B cell (primary cell): ENCODE data around the gene EPHB1.

Experiments
- EZH2 ChIP-seq: IDR thresholded peaks from 2 replicates; pipeline ENCODE4 v1.6.1; 2012; ENCODE audit warnings: borderline replicate concordance, low read depth, mild to moderate bottlenecking, moderate library complexity, low read length; ENCODE audit not compliant: insufficient read depth, poor library complexity, severe bottlenecking
- TF ChIP-seq, protein P1 (sequence below): fragments of 200-600 bp; IDR thresholded peaks from one replicate; pipeline ENCODE4 v1.8.0; 2022; ENCODE audit warnings: antibody characterized with exemption, mild to moderate bottlenecking

DNA sequence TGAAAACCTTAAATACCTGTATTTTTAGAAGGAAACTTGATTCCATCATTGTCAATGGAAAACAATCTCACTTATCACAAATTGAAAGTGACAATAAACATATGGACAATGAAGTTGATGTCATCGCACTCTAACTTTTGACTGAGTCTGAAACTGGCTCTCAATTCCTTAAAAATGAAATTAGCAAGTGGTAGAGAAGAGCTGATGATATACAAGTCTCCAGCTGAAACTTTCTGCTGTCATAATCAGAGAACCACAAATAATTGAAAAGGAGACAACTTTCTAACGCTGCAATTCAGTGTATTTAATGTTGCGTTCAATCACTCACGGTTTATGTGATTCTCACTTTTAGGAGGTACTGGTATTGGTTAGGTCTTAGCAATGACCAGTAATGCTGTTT lies 37.5 kb downstream of the EPHB1 start:
- TF ChIP-seq, protein P1, sequence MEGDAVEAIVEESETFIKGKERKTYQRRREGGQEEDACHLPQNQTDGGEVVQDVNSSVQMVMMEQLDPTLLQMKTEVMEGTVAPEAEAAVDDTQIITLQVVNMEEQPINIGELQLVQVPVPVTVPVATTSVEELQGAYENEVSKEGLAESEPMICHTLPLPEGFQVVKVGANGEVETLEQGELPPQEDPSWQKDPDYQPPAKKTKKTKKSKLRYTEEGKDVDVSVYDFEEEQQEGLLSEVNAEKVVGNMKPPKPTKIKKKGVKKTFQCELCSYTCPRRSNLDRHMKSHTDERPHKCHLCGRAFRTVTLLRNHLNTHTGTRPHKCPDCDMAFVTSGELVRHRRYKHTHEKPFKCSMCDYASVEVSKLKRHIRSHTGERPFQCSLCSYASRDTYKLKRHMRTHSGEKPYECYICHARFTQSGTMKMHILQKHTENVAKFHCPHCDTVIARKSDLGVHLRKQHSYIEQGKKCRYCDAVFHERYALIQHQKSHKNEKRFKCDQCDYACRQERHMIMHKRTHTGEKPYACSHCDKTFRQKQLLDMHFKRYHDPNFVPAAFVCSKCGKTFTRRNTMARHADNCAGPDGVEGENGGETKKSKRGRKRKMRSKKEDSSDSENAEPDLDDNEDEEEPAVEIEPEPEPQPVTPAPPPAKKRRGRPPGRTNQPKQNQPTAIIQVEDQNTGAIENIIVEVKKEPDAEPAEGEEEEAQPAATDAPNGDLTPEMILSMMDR = no peak
- TF ChIP-seq EZH2 = no peak
